HEK293 (cell line): ENCODE measurements around the gene ACVR2A.
A peak's percentile ranks its signal among the peaks of the same experiment; 100 is the strongest.

ENCODE experiments used
- CTCF ChIA-PET: fragments of 350-600 bp; formaldehyde crosslinking; extraction: SDS; loops from one replicate; lab custom pipeline; 2021; ENCODE audit warnings: antibody characterized with exemption; lab: Yijun Ruan, JAX
- POLR2A ChIA-PET: fragments of 300-600 bp; formaldehyde crosslinking; extraction: SDS; loops from one replicate; lab custom pipeline; 2020; ENCODE audit warnings: antibody characterized with exemption, inconsistent platforms; lab: Yijun Ruan, JAX
- H3K27ac ChIP-seq: fragments of 200-500 bp; sonication (Bioruptor generic); 2 replicates; pipeline ENCODE4 v1.5.1; 2014; ENCODE audit warnings: low read depth, low read length, control low read depth, inconsistent platforms; ENCODE audit errors: extremely low read depth
- H3K36me3 ChIP-seq, 2 experiments: fragments of 200-500 bp in 1 of 2; sonication (Bioruptor generic) in 1 of 2; 1 replicate in 1 of 2; 2 replicates in 1 of 2; pipeline ENCODE4 v1.5.1; 2014 to 2017; ENCODE audit warnings: inconsistent platforms in 2 of 2, low read length in 2 of 2; ENCODE audit not compliant: control insufficient read depth in 2 of 2, insufficient read depth in 1 of 2
- H3K4me1 ChIP-seq: fragments of 200-500 bp; sonication (Bioruptor generic); 2 replicates; pipeline ENCODE4 v1.5.1; 2014; ENCODE audit warnings: mild to moderate bottlenecking, low read length, inconsistent platforms; ENCODE audit not compliant: control insufficient read depth, insufficient read depth
- H3K4me3 ChIP-seq: 2 replicates; pipeline ENCODE4 v1.5.1; 2011; ENCODE audit warnings: low read depth, mild to moderate bottlenecking, control low read depth, low read length, moderate library complexity
- H3K9me3 ChIP-seq: fragments of 200-500 bp; sonication (Bioruptor generic); 2 replicates; pipeline ENCODE4 v1.5.1; 2014; ENCODE audit warnings: low read depth, low read length, inconsistent platforms; ENCODE audit not compliant: control insufficient read depth, insufficient read depth
- BCL11B ChIP-seq: fragments of 450-650 bp; formaldehyde crosslinking; IDR thresholded peaks from 2 replicates; pipeline ENCODE4 v1.5.1; 2016; ENCODE audit warnings: low read depth, missing biosample characterization, missing genetic modification characterization
- OVOL3 ChIP-seq: fragments of 450-650 bp; formaldehyde crosslinking; IDR thresholded peaks from 2 replicates; pipeline ENCODE4 v1.5.1; 2016; ENCODE audit warnings: missing biosample characterization, missing genetic modification characterization
- TRIM28 ChIP-seq: IDR thresholded peaks from 2 replicates; pipeline ENCODE4 v1.6.1; 2011; ENCODE audit warnings: low read length, control low read depth, borderline replicate concordance
- ZFP37 ChIP-seq: fragments of 450-650 bp; formaldehyde crosslinking; IDR thresholded peaks from 2 replicates; pipeline ENCODE4 v1.5.1; 2016; ENCODE audit warnings: missing biosample characterization, missing genetic modification characterization
- ZNF221 ChIP-seq: fragments of 450-650 bp; formaldehyde crosslinking; IDR thresholded peaks from 2 replicates; pipeline ENCODE4 v1.5.1; 2017; ENCODE audit warnings: missing biosample characterization, missing genetic modification characterization, borderline replicate concordance
- ZNF292 ChIP-seq: fragments of 450-650 bp; formaldehyde crosslinking; IDR thresholded peaks from 2 replicates; pipeline ENCODE4 v1.5.1; 2016; ENCODE audit warnings: low read depth, missing biosample characterization, missing genetic modification characterization, borderline replicate concordance
- ZNF404 ChIP-seq: fragments of 450-650 bp; formaldehyde crosslinking; IDR thresholded peaks from 2 replicates; pipeline ENCODE4 v1.5.1; 2017; ENCODE audit warnings: missing biosample characterization, missing genetic modification characterization
- ZNF501 ChIP-seq: fragments of 450-650 bp; formaldehyde crosslinking; IDR thresholded peaks from 2 replicates; pipeline ENCODE4 v1.5.1; 2016; ENCODE audit warnings: missing biosample characterization, missing genetic modification characterization
- ZNF654 ChIP-seq: fragments of 450-650 bp; formaldehyde crosslinking; IDR thresholded peaks from 2 replicates; pipeline ENCODE4 v1.5.1; 2016; ENCODE audit warnings: low read depth, missing biosample characterization, missing genetic modification characterization
- ZNF660 ChIP-seq: fragments of 450-650 bp; IDR thresholded peaks from 2 replicates; pipeline ENCODE4 v1.5.1; 2018; ENCODE audit warnings: missing biosample characterization, mild to moderate bottlenecking, missing genetic modification characterization
- ZNF670 ChIP-seq: fragments of 450-650 bp; formaldehyde crosslinking; IDR thresholded peaks from 2 replicates; pipeline ENCODE4 v1.5.1; 2016; ENCODE audit warnings: missing biosample characterization, missing genetic modification characterization, low read depth
- TF ChIP-seq, protein P1 (sequence below): sonication (generic); formaldehyde crosslinking; IDR thresholded peaks from 2 replicates; pipeline ENCODE4 v1.8.1; 2022; ENCODE audit warnings: mild to moderate bottlenecking, moderate library complexity, missing genetic modification reagents
- TF ChIP-seq, protein P2 (sequence below): fragments of 450-650 bp; formaldehyde crosslinking; conservative IDR thresholded peaks from 2 replicates; pipeline ENCODE4 v1.5.1; 2016; ENCODE audit warnings: low read depth, missing biosample characterization, missing genetic modification characterization
- TF ChIP-seq, protein P3 (sequence below): fragments of 450-650 bp; formaldehyde crosslinking; IDR thresholded peaks from 2 replicates; pipeline ENCODE4 v1.5.1; 2016; ENCODE audit warnings: missing biosample characterization, missing genetic modification characterization
- TF ChIP-seq, protein P4 (sequence below): fragments of 450-650 bp; formaldehyde crosslinking; IDR thresholded peaks from 2 replicates; pipeline ENCODE4 v1.5.1; 2016; ENCODE audit warnings: missing biosample characterization, missing genetic modification characterization

ACVR2A gene

DNA sequence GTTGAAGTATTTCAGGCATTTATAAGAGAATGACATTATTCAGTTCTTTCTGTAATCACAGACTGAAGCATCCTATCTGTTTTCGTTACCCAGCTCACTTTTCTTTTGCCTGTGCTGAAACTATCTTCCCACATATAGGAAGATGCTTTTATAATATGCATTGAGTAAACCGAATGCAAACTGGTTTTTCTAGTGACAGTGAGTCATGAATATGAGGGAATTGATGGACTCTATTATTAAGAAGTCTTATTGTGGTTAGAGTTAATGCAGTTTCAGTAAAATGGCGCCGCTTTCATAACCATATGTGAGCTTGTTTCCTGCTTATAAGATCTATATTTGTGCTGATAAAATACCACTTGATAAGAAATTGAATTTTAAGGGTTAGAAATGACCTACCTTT lies 59.2 kb downstream of the ACVR2A start:
- Histone ChIP-seq H3K27ac (no peak overlapping the region), H3K9me3 (no peaks in the 10 kb centered on the region), H3K4me3 (no peak overlapping the region), H3K4me1 (no peaks in the 10 kb centered on the region)
- POLR2A ChIA-PET, result no interaction called here
- TF ChIP-seq ZNF292 (tag by site-specific recombination), result no peak
- TF ChIP-seq, all 188 proteins: peak for 0
- no peaks in the 10 kb centered on the region for H3K36me3 ChIP-seq
- CTCF ChIA-PET, result interaction anchor here (1.4 kb wide), 1 partner anchor 571 kb away, joined by 3 read pairs; no protein-coding TSS in a partner anchor

DNA sequence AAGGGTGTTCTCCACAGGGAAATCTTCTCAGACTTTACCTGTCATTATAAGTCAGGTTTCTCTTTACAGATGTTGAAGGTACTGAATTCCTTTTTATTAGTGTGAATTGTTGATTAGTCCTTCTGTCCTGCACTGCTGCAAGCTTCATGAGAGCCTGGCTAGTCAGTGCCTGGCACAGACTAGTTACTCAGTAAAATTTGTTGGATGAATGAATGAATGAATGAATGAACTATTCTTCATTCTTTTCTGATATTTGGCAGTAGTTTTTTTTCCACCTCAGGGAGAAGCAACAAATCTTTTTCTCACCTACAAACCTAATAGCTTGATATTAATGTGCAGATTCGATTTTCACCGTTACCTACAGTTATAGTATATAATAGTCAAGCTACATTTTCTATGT lies 64.3 kb downstream of the ACVR2A start:
- Histone ChIP-seq H3K4me1 (peaks cover 15% of the 10 kb centered on the region), H3K27ac (no peak overlapping the region), H3K9me3 (no peaks in the 10 kb centered on the region), H3K4me3 (no peak overlapping the region), H3K36me3 (no peaks in the 10 kb centered on the region)
- TF ChIP-seq, protein P1, sequence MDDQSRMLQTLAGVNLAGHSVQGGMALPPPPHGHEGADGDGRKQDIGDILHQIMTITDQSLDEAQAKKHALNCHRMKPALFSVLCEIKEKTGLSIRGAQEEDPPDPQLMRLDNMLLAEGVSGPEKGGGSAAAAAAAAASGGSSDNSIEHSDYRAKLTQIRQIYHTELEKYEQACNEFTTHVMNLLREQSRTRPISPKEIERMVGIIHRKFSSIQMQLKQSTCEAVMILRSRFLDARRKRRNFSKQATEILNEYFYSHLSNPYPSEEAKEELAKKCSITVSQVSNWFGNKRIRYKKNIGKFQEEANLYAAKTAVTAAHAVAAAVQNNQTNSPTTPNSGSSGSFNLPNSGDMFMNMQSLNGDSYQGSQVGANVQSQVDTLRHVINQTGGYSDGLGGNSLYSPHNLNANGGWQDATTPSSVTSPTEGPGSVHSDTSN (CRISPR knock-in tag), result no peak
- TF ChIP-seq ZFP37 (tag by site-specific recombination) (no peak), OVOL3 (tag by site-specific recombination) (no peak), TRIM28 (no peak), ZNF221 (tag by site-specific recombination) (no peak), BCL11B (tag by site-specific recombination) (no peak), ZNF501 (tag by site-specific recombination) (no peak), ZNF670 (tag by site-specific recombination) (no peak)
- TF ChIP-seq, protein P2, sequence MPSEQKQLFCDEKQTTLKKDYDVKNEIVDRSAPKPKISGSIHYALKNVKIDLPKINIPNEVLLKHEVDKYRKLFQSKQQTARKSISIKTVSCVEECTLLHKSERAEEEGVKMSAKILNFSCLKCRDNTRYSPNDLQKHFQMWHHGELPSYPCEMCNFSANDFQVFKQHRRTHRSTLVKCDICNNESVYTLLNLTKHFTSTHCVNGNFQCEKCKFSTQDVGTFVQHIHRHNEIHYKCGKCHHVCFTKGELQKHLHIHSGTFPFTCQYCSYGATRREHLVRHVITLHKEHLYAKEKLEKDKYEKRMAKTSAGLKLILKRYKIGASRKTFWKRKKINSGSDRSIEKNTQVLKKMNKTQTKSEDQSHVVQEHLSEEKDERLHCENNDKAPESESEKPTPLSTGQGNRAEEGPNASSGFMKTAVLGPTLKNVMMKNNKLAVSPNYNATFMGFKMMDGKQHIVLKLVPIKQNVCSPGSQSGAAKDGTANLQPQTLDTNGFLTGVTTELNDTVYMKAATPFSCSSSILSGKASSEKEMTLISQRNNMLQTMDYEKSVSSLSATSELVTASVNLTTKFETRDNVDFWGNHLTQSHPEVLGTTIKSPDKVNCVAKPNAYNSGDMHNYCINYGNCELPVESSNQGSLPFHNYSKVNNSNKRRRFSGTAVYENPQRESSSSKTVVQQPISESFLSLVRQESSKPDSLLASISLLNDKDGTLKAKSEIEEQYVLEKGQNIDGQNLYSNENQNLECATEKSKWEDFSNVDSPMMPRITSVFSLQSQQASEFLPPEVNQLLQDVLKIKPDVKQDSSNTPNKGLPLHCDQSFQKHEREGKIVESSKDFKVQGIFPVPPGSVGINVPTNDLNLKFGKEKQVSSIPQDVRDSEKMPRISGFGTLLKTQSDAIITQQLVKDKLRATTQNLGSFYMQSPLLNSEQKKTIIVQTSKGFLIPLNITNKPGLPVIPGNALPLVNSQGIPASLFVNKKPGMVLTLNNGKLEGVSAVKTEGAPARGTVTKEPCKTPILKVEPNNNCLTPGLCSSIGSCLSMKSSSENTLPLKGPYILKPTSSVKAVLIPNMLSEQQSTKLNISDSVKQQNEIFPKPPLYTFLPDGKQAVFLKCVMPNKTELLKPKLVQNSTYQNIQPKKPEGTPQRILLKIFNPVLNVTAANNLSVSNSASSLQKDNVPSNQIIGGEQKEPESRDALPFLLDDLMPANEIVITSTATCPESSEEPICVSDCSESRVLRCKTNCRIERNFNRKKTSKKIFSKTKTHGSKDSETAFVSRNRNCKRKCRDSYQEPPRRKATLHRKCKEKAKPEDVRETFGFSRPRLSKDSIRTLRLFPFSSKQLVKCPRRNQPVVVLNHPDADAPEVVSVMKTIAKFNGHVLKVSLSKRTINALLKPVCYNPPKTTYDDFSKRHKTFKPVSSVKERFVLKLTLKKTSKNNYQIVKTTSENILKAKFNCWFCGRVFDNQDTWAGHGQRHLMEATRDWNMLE, result no peak
- ChIA-PET CTCF (interaction anchor here (0.7 to 3.8 kb wide), 5 partner anchors 465 to 1178 kb away, joined by 3 to 17 read pairs (median 6); no protein-coding TSS in a partner anchor), POLR2A (no interaction called here)

DNA sequence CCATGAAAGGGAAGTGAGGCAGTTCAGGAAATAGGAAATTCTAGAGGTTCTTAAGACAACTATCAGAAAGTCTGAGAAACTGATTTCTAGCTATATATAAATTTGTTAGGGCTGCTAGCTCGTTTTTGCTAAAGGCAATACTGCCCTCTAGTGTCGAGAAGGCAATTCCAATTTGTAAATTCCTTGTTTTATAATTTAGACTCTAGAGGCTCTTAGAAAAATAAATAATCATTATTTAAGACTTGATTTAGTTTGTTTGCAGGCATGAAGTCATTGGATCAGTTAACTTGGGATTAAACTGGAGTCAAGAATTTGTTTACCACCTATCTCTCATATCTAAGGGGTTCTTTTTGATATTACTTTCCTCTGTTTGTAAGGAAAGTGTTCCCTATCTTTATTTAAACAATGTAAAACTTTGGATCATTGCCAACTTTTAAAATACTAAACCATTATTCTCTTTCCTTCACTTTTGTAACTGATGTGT lies 66.2 kb downstream of the ACVR2A start:
- H3K36me3 ChIP-seq, result no peaks in the 10 kb centered on the region
- POLR2A ChIA-PET, result no interaction called here
- 0 out of 2 replicates have a peak, but pooled peaks have one; percentile 22 for TF ChIP-seq ZNF660 (tag by site-specific recombination)
- TF ChIP-seq ZNF404 (tag by site-specific recombination), result no peak
- TF ChIP-seq, protein P3, sequence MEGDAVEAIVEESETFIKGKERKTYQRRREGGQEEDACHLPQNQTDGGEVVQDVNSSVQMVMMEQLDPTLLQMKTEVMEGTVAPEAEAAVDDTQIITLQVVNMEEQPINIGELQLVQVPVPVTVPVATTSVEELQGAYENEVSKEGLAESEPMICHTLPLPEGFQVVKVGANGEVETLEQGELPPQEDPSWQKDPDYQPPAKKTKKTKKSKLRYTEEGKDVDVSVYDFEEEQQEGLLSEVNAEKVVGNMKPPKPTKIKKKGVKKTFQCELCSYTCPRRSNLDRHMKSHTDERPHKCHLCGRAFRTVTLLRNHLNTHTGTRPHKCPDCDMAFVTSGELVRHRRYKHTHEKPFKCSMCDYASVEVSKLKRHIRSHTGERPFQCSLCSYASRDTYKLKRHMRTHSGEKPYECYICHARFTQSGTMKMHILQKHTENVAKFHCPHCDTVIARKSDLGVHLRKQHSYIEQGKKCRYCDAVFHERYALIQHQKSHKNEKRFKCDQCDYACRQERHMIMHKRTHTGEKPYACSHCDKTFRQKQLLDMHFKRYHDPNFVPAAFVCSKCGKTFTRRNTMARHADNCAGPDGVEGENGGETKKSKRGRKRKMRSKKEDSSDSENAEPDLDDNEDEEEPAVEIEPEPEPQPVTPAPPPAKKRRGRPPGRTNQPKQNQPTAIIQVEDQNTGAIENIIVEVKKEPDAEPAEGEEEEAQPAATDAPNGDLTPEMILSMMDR, result peak; percentile 32; the same call in 1 of the 2 replicates
- TF ChIP-seq ZNF654 (tag by site-specific recombination), result peak; percentile 72
- TF ChIP-seq, protein P4, sequence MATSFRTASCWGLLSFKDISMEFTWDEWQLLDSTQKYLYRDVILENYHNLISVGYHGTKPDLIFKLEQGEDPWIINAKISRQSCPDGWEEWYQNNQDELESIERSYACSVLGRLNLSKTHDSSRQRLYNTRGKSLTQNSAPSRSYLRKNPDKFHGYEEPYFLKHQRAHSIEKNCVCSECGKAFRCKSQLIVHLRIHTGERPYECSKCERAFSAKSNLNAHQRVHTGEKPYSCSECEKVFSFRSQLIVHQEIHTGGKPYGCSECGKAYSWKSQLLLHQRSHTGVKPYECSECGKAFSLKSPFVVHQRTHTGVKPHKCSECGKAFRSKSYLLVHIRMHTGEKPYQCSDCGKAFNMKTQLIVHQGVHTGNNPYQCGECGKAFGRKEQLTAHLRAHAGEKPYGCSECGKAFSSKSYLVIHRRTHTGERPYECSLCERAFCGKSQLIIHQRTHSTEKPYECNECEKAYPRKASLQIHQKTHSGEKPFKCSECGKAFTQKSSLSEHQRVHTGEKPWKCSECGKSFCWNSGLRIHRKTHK (tag by site-specific recombination), result no peak

More for the DNA sequence above, 66.2 kb downstream of the ACVR2A start:
- Histone ChIP-seq H3K27ac (no peak overlapping the region), H3K4me1 (peaks cover 16% of the 10 kb centered on the region), H3K9me3 (no peaks in the 10 kb centered on the region), H3K4me3 (no peak overlapping the region)
- CTCF ChIA-PET, result interaction anchor here (0.7 to 3.8 kb wide), 10 partner anchors 8 to 1177 kb away, joined by 3 to 17 read pairs (median 4); no protein-coding TSS in a partner anchor
